ENCODE results near the gene LRRC4C. TPM values are rescaled to one million over a fixed set of nuclear protein-coding genes. Genes with fewer than 3 reads are reported as not detected.

Gene LRRC4C
- total RNA-seq, 3 donors from 2014 or later, result 0.29 to 4.1 TPM; not detected in 1

DNA sequence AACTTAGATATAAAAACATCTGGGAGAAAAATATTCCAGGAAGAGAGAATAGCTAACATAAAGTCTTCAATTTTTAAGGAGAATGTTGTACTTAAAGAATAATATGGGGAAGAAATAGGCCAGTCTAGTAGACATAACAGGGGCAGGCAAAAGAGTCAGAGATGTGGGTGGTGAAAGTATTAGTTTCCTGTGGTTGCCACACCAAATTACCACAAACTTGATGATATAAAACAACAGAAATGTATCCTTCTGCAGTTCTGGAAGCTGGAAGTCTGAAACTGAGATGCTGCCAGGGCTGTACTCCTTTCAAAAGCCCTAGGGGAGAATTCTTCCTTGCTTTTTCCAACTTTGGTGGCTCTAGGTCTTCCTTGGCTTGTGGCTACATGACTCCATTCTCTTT lies 1309.7 kb downstream of the LRRC4C start:
- Histone ChIP-seq H3K9me3 (peaks cover 2% of the 10 kb centered on the region), H3K4me3 (no peak overlapping the region), H3K36me3 (ENCODE audit: low read depth) (no peaks in the 10 kb centered on the region), H3K4me1 (ENCODE audit: low read depth) (no peaks in the 10 kb centered on the region)
- DNase-seq (no peak), ATAC-seq (no peak)
- intact Hi-C loops (cut with DNase I, micrococcal nuclease), result no loop called here
- TF ChIP-seq, protein P1, sequence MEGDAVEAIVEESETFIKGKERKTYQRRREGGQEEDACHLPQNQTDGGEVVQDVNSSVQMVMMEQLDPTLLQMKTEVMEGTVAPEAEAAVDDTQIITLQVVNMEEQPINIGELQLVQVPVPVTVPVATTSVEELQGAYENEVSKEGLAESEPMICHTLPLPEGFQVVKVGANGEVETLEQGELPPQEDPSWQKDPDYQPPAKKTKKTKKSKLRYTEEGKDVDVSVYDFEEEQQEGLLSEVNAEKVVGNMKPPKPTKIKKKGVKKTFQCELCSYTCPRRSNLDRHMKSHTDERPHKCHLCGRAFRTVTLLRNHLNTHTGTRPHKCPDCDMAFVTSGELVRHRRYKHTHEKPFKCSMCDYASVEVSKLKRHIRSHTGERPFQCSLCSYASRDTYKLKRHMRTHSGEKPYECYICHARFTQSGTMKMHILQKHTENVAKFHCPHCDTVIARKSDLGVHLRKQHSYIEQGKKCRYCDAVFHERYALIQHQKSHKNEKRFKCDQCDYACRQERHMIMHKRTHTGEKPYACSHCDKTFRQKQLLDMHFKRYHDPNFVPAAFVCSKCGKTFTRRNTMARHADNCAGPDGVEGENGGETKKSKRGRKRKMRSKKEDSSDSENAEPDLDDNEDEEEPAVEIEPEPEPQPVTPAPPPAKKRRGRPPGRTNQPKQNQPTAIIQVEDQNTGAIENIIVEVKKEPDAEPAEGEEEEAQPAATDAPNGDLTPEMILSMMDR (IDR thresholded peaks at IDR 0.05), result no peak

DNA sequence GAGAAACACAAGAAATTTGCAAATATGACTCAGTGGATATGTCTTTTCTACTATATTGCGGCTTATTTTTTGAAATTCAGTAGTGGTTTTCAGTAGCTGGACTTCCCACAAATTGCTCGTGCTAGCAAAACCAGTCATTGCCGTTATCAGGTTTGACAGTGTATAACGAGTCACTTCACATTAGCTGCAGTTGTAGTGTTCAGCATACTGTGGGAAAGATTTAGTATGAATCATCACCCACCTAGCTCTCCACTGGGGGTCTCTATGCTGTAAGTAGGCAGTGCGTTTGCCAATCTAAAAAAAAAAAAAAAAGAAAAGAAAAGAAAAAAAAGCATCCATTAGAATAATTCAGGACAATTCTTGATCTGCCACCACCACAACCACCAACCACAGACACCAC lies 1318.9 kb downstream of the LRRC4C start:
- TF ChIP-seq, protein P1 (IDR thresholded peaks at IDR 0.05), result no peak
- intact Hi-C loops (cut with DNase I, micrococcal nuclease), result no loop called here
- no peaks in the 10 kb centered on the region for H3K9me3 ChIP-seq

DNA sequence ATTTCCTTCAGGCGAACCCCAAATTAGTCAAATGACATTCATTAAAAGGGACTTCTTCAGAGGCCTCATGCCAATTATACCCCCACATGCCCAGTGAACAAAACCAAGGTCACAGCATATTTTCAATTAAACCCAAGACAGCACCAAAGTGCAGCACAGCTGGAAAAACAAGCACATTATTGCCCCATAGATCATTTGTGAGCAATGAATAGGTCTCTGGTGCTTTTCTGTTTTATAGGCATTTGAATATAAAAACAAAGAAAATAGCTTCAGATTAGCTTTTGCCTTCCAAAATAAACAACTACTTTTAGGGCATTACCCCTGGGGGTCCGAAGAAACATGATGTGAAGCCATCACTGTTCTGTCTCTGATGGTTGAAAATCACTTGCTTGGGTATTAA lies 1319.9 kb downstream of the LRRC4C start:
- DNase-seq, result no peak
- H3K4me3 ChIP-seq, result no peak overlapping the region
- no peak for ATAC-seq
- no peaks in the 10 kb centered on the region for H3K36me3 ChIP-seq (ENCODE audit: low read depth)
- TF ChIP-seq, protein P1 (IDR thresholded peaks at IDR 0.05), result no peak
- no peaks in the 10 kb centered on the region for H3K4me1 ChIP-seq (ENCODE audit: low read depth)
- intact Hi-C loops (cut with DNase I, micrococcal nuclease), result no loop called here
- H3K9me3 ChIP-seq, result no peaks in the 10 kb centered on the region

More for the DNA sequence above, 1318.9 kb downstream of the LRRC4C start:
- H3K36me3 ChIP-seq (ENCODE audit: low read depth), result no peaks in the 10 kb centered on the region
- ATAC-seq (no peak), DNase-seq (no peak)
- H3K4me3 ChIP-seq, result no peak overlapping the region
- H3K4me1 ChIP-seq (ENCODE audit: low read depth), result no peaks in the 10 kb centered on the region

DNA sequence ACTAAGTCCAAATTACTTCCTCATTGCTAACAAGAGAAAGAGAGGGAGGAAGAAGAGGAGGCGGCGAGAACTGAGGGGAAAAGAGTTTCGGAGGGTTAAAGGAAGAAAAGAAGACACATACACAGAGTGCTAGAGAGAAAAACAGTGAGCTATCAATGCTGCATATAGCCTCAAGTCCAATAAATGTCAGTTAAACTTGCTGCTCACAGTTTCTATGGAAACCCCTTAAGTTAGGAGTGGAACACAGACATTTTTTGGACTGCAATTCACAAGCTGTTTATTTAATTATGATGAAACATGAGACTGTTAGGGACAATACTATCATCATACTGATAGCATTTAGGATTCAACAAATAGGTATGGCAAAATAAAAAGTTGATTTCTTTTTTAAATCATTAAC lies 1320.4 kb downstream of the LRRC4C start:
- no peak overlapping the region for H3K4me3 ChIP-seq
- DNase-seq (no peak), ATAC-seq (no peak)
- H3K4me1 ChIP-seq (ENCODE audit: low read depth), result no peaks in the 10 kb centered on the region
- no peaks in the 10 kb centered on the region for H3K9me3 ChIP-seq
- TF ChIP-seq, protein P1 (IDR thresholded peaks at IDR 0.05), result no peak
- intact Hi-C loops (cut with DNase I, micrococcal nuclease), result no loop called here
- H3K36me3 ChIP-seq (ENCODE audit: low read depth), result no peaks in the 10 kb centered on the region

DNA sequence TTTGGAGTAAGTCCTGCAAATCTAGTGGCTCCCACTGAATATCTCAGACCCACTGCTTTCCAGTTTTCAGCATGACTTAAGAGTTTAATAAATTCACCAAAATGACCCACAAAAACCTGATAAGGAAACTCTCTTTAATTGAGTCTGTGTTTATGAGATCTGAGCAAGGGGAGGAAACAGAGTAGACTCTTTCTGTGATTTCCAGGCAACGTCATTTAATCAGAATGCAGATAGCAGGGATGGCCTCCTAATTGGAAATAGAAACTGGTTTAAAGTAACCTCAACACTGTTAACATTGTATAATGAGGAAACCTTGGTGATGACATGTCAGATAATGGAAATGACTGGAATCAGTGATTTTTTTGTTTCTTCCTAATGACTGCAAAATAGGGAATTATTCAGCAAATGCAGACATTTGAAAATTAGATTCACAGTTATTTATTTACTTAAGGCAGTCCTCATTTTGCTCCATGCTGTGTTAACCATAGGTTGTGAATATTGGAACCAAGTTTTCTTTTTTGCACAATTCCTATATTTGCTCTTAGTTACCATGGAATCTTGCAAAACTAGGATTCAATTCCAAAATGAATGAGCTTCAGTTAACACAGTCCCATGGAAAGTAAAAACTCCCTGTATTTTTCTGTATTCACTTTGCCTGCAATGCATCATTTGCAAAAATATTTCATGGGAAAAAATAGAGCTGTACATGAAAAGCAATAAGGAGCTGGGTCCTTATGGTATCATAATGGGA lies 1324.5 kb downstream of the LRRC4C start:
- DNase-seq, result no peak
- intact Hi-C loops (cut with DNase I, micrococcal nuclease), result no loop called here
- no peak for ATAC-seq

More for the DNA sequence above, 1324.5 kb downstream of the LRRC4C start:
- Histone ChIP-seq H3K9me3 (no peaks in the 10 kb centered on the region), H3K4me1 (ENCODE audit: low read depth) (no peaks in the 10 kb centered on the region), H3K36me3 (ENCODE audit: low read depth) (no peaks in the 10 kb centered on the region), H3K4me3 (no peak overlapping the region)
- TF ChIP-seq, protein P1 (IDR thresholded peaks at IDR 0.05), result no peak

All from mucosa of descending colon (tissue), 3 donors.